HG02588 (cell line): ENCODE measurements around the gene LTBR.

Experiments
- ATAC-seq: cut with Tn5 transposase; IDR thresholded peaks from one replicate; pipeline ENCODE4 v1.9.1; 2021; ENCODE audit warnings: mild to moderate bottlenecking, moderate library complexity; ENCODE audit not compliant: unreplicated experiment

LTBR gene

GRCh38 chr12:6367065-6367968 lies 16.6 kb upstream of the LTBR start:
- no peak for ATAC-seq

- ATAC-seq, result no peak
Measured at GRCh38 chr12:6367969-6368892, 15.7 kb upstream of the LTBR start.

GRCh38 chr12:6368906-6369525 lies 14.9 kb upstream of the LTBR start:
- ATAC-seq, result no peak

GRCh38 chr12:6369916-6370575 lies 13.9 kb upstream of the LTBR start:
- ATAC-seq, result no peak

- no peak for ATAC-seq
Measured at GRCh38 chr12:6370576-6370935, 13.4 kb upstream of the LTBR start.

GRCh38 chr12:6370994-6371754 lies 12.8 kb upstream of the LTBR start:
- ATAC-seq, result no peak

GRCh38 chr12:6372403-6373003 lies 11.5 kb upstream of the LTBR start:
- ATAC-seq, result no peak

GRCh38 chr12:6373022-6373787 lies 10.8 kb upstream of the LTBR start:
- ATAC-seq, result no peak

GRCh38 chr12:6374028-6374785 lies 9.8 kb upstream of the LTBR start:
- no peak for ATAC-seq

- no peak for ATAC-seq
Measured at GRCh38 chr12:6374786-6375160, 9.2 kb upstream of the LTBR start.

- ATAC-seq, result no peak
Measured at GRCh38 chr12:6375269-6376078, 8.5 kb upstream of the LTBR start, which contains the start of gene SCNN1A. SCNN1A (minus strand) TSS chr12:6375563; CDS start chr12:6374783, 780 bp downstream.

- ATAC-seq, result no peak
Measured at GRCh38 chr12:6376079-6376869, 7.7 kb upstream of the LTBR start.

GRCh38 chr12:6376870-6377666 lies 6.9 kb upstream of the LTBR start:
- no peak for ATAC-seq

- no peak for ATAC-seq
Measured at GRCh38 chr12:6377667-6377994, 6.3 kb upstream of the LTBR start.

- no peak for ATAC-seq
Measured at GRCh38 chr12:6378709-6379472, 5.1 kb upstream of the LTBR start.
